Esophagus squamous epithelium (tissue), 4 donors: ENCODE results near the gene ANKRD66.

Experiments
- POLR2A ChIP-seq, 4 donors: fragments of 450-650 bp; IDR thresholded peaks; one replicate each; pipeline ENCODE4 v1.6.1; 2017; ENCODE audit warnings: antibody characterized with exemption in 4 of 4, mild to moderate bottlenecking in 4 of 4, moderate library complexity in 3 of 4
- TF ChIP-seq, protein P1 (sequence below), 6 experiments: fragments of 450-650 bp in 4 of 6; fragments of 200-600 bp in 2 of 6; sonication (generic) in 2 of 6; IDR thresholded peaks; one replicate each; pipeline ENCODE4 v1.5.1; 2016 to 2019; ENCODE audit warnings: antibody characterized with exemption in 6 of 6, mild to moderate bottlenecking in 4 of 6, moderate library complexity in 4 of 6

DNA sequence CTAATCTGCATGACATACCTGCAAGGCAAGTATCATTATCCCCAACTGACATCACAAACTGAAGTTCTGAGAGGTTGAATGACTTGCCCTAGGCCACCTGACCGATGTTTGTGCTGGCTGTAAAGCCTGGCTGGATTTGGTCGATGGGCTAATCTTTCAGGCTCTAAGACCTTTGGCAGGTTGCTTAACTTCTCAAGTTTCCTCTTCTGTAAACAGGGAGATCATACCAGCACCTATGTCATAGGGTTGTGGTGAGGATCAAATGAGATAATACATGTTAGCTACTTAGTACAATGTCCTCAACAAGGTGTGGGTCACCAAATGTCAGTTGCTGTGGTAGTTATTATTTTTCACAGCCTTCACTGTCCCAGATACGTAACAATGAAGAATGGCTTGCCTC lies 14.2 kb downstream of the ANKRD66 start:
- no peak for TF ChIP-seq POLR2A (IDR thresholded peaks at IDR 0.05)
- TF ChIP-seq, protein P1, sequence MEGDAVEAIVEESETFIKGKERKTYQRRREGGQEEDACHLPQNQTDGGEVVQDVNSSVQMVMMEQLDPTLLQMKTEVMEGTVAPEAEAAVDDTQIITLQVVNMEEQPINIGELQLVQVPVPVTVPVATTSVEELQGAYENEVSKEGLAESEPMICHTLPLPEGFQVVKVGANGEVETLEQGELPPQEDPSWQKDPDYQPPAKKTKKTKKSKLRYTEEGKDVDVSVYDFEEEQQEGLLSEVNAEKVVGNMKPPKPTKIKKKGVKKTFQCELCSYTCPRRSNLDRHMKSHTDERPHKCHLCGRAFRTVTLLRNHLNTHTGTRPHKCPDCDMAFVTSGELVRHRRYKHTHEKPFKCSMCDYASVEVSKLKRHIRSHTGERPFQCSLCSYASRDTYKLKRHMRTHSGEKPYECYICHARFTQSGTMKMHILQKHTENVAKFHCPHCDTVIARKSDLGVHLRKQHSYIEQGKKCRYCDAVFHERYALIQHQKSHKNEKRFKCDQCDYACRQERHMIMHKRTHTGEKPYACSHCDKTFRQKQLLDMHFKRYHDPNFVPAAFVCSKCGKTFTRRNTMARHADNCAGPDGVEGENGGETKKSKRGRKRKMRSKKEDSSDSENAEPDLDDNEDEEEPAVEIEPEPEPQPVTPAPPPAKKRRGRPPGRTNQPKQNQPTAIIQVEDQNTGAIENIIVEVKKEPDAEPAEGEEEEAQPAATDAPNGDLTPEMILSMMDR (IDR thresholded peaks at IDR 0.05): no peak
